Fibroblast of villous mesenchyme (primary cell): ENCODE results near the gene KCNJ14. TPM values are rescaled to one million over a fixed set of nuclear protein-coding genes. Genes with fewer than 3 reads are reported as not detected.

ENCODE experiments used
- DNase-seq: peaks from one replicate; pipeline ENCODE4 v3.0.0-alpha.2; 2010; ENCODE audit warnings: low read depth
- H3K4me3 ChIP-seq: 2 replicates; pipeline ENCODE4 v1.5.1; 2011; ENCODE audit warnings: low read depth, mild to moderate bottlenecking, low read length
- total RNA-seq: library from RNA; depleted of rRNA; stranded (reverse); fragments of >200 nt; gene quantifications from 2 replicates; pipeline ENCODE4 v1.2.3, GENCODE V29; 2012
- TF ChIP-seq, protein P1 (sequence below): IDR thresholded peaks from 2 replicates; pipeline ENCODE4 v1.5.1; 2012; ENCODE audit warnings: low read depth, mild to moderate bottlenecking, low read length; ENCODE audit not compliant: insufficient read depth

KCNJ14 gene
- total RNA-seq, 1 donor, result 0.43 TPM

GRCh38 chr19:48512504-48513288 lies 57.3 kb downstream of the KCNJ14 start:
- TF ChIP-seq, protein P1, sequence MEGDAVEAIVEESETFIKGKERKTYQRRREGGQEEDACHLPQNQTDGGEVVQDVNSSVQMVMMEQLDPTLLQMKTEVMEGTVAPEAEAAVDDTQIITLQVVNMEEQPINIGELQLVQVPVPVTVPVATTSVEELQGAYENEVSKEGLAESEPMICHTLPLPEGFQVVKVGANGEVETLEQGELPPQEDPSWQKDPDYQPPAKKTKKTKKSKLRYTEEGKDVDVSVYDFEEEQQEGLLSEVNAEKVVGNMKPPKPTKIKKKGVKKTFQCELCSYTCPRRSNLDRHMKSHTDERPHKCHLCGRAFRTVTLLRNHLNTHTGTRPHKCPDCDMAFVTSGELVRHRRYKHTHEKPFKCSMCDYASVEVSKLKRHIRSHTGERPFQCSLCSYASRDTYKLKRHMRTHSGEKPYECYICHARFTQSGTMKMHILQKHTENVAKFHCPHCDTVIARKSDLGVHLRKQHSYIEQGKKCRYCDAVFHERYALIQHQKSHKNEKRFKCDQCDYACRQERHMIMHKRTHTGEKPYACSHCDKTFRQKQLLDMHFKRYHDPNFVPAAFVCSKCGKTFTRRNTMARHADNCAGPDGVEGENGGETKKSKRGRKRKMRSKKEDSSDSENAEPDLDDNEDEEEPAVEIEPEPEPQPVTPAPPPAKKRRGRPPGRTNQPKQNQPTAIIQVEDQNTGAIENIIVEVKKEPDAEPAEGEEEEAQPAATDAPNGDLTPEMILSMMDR, result no peak
- peak overlapping the region; percentile 72 for H3K4me3 ChIP-seq
- no peak for DNase-seq

GRCh38 chr19:48513289-48514122 lies 58.1 kb downstream of the KCNJ14 start:
- peak; percentile 58 for DNase-seq
- TF ChIP-seq, protein P1, result no peak
- H3K4me3 ChIP-seq, result peak overlapping the region; percentile 72

DNA sequence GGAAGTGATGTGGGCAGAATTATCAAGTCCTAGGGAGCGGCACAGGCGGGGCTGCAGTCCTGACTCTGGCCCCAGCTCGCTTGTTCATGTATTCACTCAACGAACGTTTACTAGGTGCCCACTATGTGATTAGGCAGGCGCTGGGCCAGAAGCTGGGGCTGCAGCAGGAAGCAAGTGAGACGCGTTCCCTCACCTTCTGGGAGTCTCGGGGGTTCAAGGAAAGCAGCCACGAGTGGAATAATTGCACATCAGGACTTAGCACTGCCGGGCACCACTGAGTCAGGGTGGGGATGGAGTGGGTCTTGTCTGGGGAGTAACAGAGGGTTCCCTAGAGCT lies 58.7 kb downstream of the KCNJ14 start:
- no peak for DNase-seq
- H3K4me3 ChIP-seq, result peak overlapping the region; percentile 72
- TF ChIP-seq, protein P1, result no peak

- no peak for DNase-seq
- H3K4me3 ChIP-seq, result no peak overlapping the region
- TF ChIP-seq, protein P1, result no peak
Observed at GRCh38 chr19:48516536-48516935, 61.2 kb downstream of the KCNJ14 start.

Other genes with a start within 250 kb of the KCNJ14 start
- gene CARD8, start 199.7 kb upstream of the KCNJ14 start, total RNA-seq, result 11.9 and 21.2 TPM in 2 replicates
- gene ZNF114, start 185.5 kb upstream of the KCNJ14 start, total RNA-seq, result 0.32 and 0.43 TPM in 2 replicates
- 82.8 and 92.4 TPM in 2 replicates for gene EMP3, start 130.0 kb upstream of the KCNJ14 start, total RNA-seq
- 2.9 and 3.0 TPM in 2 replicates for gene TMEM143, start 91.6 kb upstream of the KCNJ14 start, total RNA-seq
- gene SYNGR4, start 91.2 kb upstream of the KCNJ14 start, total RNA-seq, result not detected in 2 replicates
- gene KDELR1, start 64.0 kb upstream of the KCNJ14 start, total RNA-seq, result 72.2 and 111 TPM in 2 replicates
- 0.86 and 1.9 TPM in 2 replicates for gene GRIN2D, start 61.9 kb upstream of the KCNJ14 start, total RNA-seq
- 25.1 and 38.4 TPM in 2 replicates for gene GRWD1, start 9.6 kb upstream of the KCNJ14 start, total RNA-seq
- 31.1 and 42.5 TPM in 2 replicates for gene CYTH2, start 13.8 kb downstream of the KCNJ14 start, total RNA-seq
- 0.32 and 0.43 TPM in 2 replicates for gene LMTK3, start 56.3 kb downstream of the KCNJ14 start, total RNA-seq
- under 0.01 TPM in 1 of 2 replicates, not detected in the other for gene SULT2B1, start 96.6 kb downstream of the KCNJ14 start, total RNA-seq
- gene SPACA4, start 151.2 kb downstream of the KCNJ14 start, total RNA-seq, result not detected in 2 replicates
- 0.32 and 1.3 TPM in 2 replicates for gene FAM83E, start 159.5 kb downstream of the KCNJ14 start, total RNA-seq
- gene RPL18, start 163.6 kb downstream of the KCNJ14 start, total RNA-seq, result 1,548 and 1,575 TPM in 2 replicates
- gene SPHK2, start 163.9 kb downstream of the KCNJ14 start, total RNA-seq, result 7.8 and 10.0 TPM in 2 replicates
- 6.9 and 7.7 TPM in 2 replicates for gene DBP, start 181.8 kb downstream of the KCNJ14 start, total RNA-seq
- gene CA11, start 190.6 kb downstream of the KCNJ14 start, total RNA-seq, result 1.3 TPM in 2 replicates
- under 0.01 TPM in 1 of 2 replicates, not detected in the other for gene NTN5, start 217.4 kb downstream of the KCNJ14 start, total RNA-seq
- gene FUT2, start 240.4 kb downstream of the KCNJ14 start, total RNA-seq, result not detected in 2 replicates